MM.1S (cell line): ENCODE measurements around the gene EZH2.

Experiments used
- DNase-seq: peaks from one replicate; pipeline ENCODE4 v3.0.0-alpha.2; 2015
- H2AFZ ChIP-seq: fragments of 300-600 bp; sonication (generic); 2 replicates; pipeline ENCODE4 v1.6.0; 2016; ENCODE audit warnings: antibody characterized with exemption, low read length
- H3F3A ChIP-seq: fragments of 300-600 bp; sonication (generic); 2 replicates; pipeline ENCODE4 v1.6.1; 2016; ENCODE audit warnings: mild to moderate bottlenecking, antibody characterized with exemption, low read length, moderate library complexity, mixed read lengths; ENCODE audit not compliant: insufficient read depth
- H3K27ac ChIP-seq: fragments of 300-600 bp; sonication (generic); 2 replicates; pipeline ENCODE4 v1.5.1; 2016; ENCODE audit warnings: mild to moderate bottlenecking, low read length
- H3K27me3 ChIP-seq: fragments of 300-600 bp; sonication (generic); replicated peaks from 2 replicates; pipeline ENCODE4 v1.6.0; 2016; ENCODE audit warnings: low read length; ENCODE audit not compliant: insufficient read depth
- H3K36me3 ChIP-seq: fragments of 300-600 bp; sonication (generic); replicated peaks from 2 replicates; pipeline ENCODE4 v1.6.1; 2016; ENCODE audit warnings: mild to moderate bottlenecking, low read length, mixed read lengths; ENCODE audit not compliant: insufficient read depth
- H3K4me1 ChIP-seq: fragments of 300-600 bp; sonication (generic); 2 replicates; pipeline ENCODE4 v1.6.1; 2016; ENCODE audit warnings: low read length, mixed read lengths
- H3K4me2 ChIP-seq: fragments of 300-600 bp; sonication (generic); 2 replicates; pipeline ENCODE4 v1.6.0; 2016; ENCODE audit warnings: low read depth, low read length
- H3K4me3 ChIP-seq: fragments of 300-600 bp; sonication (generic); 2 replicates; pipeline ENCODE4 v1.5.1; 2016; ENCODE audit warnings: low read length, mixed read lengths
- H3K79me2 ChIP-seq: fragments of 300-600 bp; sonication (generic); 2 replicates; pipeline ENCODE4 v1.6.1; 2016; ENCODE audit warnings: mixed run types, low read length, mixed read lengths
- H3K9ac ChIP-seq: fragments of 300-600 bp; sonication (generic); 2 replicates; pipeline ENCODE4 v1.6.1; 2016; ENCODE audit warnings: low read length, mixed read lengths
- H3K9me2 ChIP-seq: fragments of 300-600 bp; sonication (generic); replicated peaks from 2 replicates; pipeline ENCODE4 v1.6.1; 2016; ENCODE audit warnings: mild to moderate bottlenecking, low read length, mixed read lengths; ENCODE audit not compliant: insufficient read depth
- H3K9me3 ChIP-seq: fragments of 300-600 bp; sonication (generic); replicated peaks from 2 replicates; pipeline ENCODE4 v1.6.1; 2016; ENCODE audit warnings: mild to moderate bottlenecking, low read length, mixed read lengths; ENCODE audit not compliant: insufficient read depth
- H4K20me1 ChIP-seq: fragments of 300-600 bp; sonication (generic); 2 replicates; pipeline ENCODE4 v1.6.1; 2016; ENCODE audit warnings: mild to moderate bottlenecking, low read length, moderate library complexity, mixed read lengths; ENCODE audit not compliant: insufficient read depth
- EZH2 ChIP-seq: fragments of 300-600 bp; sonication (generic); optimal IDR thresholded peaks from 2 replicates; pipeline ENCODE3; 2017; ENCODE audit warnings: low read depth, mild to moderate bottlenecking, antibody characterized with exemption, low read length, mixed read lengths
- EZH2phosphoT487 ChIP-seq: fragments of 300-600 bp; sonication (generic); IDR thresholded peaks from 2 replicates; pipeline ENCODE4 v1.6.1; 2018; ENCODE audit warnings: antibody characterized with exemption, low read length
- TF ChIP-seq, protein P1 (sequence below): fragments of 300-600 bp; sonication (generic); IDR thresholded peaks from 2 replicates; pipeline ENCODE4 v1.5.1; 2016; ENCODE audit warnings: antibody characterized with exemption, low read length, mixed read lengths

The EZH2 gene

DNA sequence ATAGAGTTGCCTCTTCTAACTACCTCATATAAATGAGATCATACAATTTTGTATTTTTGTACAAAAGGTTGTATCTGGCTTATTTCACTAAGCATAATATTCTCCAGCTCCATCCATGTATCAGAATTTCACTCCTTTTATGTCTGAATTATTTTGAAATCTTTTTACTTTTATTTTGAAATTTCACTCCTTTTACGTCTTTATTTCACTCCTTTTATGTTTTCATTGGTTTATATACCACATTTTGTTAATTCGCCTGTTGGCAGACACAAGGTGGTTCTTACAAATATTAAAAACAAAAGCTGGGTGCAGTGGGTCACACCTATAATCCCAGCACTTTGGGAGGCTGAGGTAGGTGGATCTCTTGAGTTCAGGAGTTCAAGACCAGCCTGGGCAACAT lies 5.8 kb downstream of the EZH2 start:
- H3K9ac ChIP-seq, result no peak overlapping the region
- DNase-seq, result no peak
- H3K79me2 ChIP-seq, result peaks cover 100% of the 10 kb centered on the region
- no peaks in the 10 kb centered on the region for H3K27me3 ChIP-seq
- no peaks in the 10 kb centered on the region; the same call in 1 of the 2 replicates for H3K4me1 ChIP-seq
- no peak overlapping the region for H2AFZ ChIP-seq
- no peak overlapping the region for H3K4me3 ChIP-seq
- peaks cover 5% of the 10 kb centered on the region for H3F3A ChIP-seq
- H3K9me3 ChIP-seq, result no peaks in the 10 kb centered on the region
- no peaks in the 10 kb centered on the region for H3K36me3 ChIP-seq
- TF ChIP-seq EZH2 (no peak), EZH2phosphoT487 (no peak)
- TF ChIP-seq, protein P1, sequence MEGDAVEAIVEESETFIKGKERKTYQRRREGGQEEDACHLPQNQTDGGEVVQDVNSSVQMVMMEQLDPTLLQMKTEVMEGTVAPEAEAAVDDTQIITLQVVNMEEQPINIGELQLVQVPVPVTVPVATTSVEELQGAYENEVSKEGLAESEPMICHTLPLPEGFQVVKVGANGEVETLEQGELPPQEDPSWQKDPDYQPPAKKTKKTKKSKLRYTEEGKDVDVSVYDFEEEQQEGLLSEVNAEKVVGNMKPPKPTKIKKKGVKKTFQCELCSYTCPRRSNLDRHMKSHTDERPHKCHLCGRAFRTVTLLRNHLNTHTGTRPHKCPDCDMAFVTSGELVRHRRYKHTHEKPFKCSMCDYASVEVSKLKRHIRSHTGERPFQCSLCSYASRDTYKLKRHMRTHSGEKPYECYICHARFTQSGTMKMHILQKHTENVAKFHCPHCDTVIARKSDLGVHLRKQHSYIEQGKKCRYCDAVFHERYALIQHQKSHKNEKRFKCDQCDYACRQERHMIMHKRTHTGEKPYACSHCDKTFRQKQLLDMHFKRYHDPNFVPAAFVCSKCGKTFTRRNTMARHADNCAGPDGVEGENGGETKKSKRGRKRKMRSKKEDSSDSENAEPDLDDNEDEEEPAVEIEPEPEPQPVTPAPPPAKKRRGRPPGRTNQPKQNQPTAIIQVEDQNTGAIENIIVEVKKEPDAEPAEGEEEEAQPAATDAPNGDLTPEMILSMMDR, result no peak
- no peaks in the 10 kb centered on the region for H3K9me2 ChIP-seq
- no peak overlapping the region for H3K27ac ChIP-seq
- peaks cover 66% of the 10 kb centered on the region for H4K20me1 ChIP-seq
- H3K4me2 ChIP-seq, result no peak overlapping the region

DNA sequence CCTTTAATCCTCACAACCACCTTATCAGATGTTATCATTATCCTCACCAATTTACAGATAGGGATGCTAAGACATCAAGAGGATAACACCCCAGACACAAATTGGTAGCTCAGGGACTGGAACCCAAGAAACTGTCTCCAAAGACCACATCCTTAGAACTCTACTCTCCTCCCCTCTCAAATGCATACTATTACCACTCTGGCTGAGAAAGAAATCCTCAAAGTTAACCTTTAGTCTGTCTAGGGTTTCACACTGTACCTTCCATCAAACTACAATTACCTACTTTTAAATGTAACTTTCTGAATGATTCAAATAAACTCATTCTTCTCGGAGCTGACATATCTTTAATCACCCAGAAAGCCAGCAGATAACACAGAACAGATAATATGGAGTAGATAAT lies 6.6 kb downstream of the EZH2 start:
- Histone ChIP-seq H4K20me1 (peaks cover 69% of the 10 kb centered on the region), H3K9me2 (no peaks in the 10 kb centered on the region), H3K27me3 (no peaks in the 10 kb centered on the region), H3K4me1 (no peaks in the 10 kb centered on the region; the same call in 1 of the 2 replicates), H3F3A (no peaks in the 10 kb centered on the region), H3K9ac (no peak overlapping the region), H3K79me2 (peaks cover 100% of the 10 kb centered on the region), H3K36me3 (no peaks in the 10 kb centered on the region), H3K9me3 (no peaks in the 10 kb centered on the region), H3K27ac (no peak overlapping the region), H3K4me3 (no peak overlapping the region), H3K4me2 (no peak overlapping the region), H2AFZ (no peak overlapping the region)
- no peak for DNase-seq
- TF ChIP-seq EZH2phosphoT487 (no peak), EZH2 (no peak)
- TF ChIP-seq, protein P1, result no peak

DNA sequence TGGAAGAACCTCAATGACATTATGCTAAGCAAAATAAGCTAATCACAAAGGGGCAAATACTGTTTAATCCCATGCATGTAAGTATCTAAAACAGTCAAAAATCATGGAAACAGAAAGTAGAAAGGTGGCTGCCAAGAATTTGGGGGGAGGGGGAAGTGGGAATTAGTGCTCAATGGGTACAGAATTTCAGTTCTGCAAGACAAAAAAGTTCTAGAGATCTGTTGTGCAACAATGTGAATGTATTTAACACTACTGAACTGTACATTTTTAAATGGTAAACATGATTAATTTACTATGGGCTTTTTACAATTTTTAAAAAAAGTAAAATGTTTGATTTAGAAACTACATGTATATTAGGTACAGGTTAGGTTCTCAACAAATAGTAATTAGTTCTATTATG lies 11.9 kb downstream of the EZH2 start:
- no peaks in the 10 kb centered on the region for H3K9me3 ChIP-seq
- H3K4me2 ChIP-seq, result no peak overlapping the region
- no peak overlapping the region for H3K27ac ChIP-seq
- no peaks in the 10 kb centered on the region for H3K36me3 ChIP-seq
- H3K27me3 ChIP-seq, result no peaks in the 10 kb centered on the region
- H3K9ac ChIP-seq, result no peak overlapping the region
- no peaks in the 10 kb centered on the region for H3K9me2 ChIP-seq
- peaks cover 71% of the 10 kb centered on the region for H4K20me1 ChIP-seq
- peaks cover 14% of the 10 kb centered on the region for H3F3A ChIP-seq
- TF ChIP-seq, protein P1, result no peak
- peaks cover 100% of the 10 kb centered on the region for H3K79me2 ChIP-seq
- H3K4me1 ChIP-seq, result 0 out of 2 replicates have a peak, but pooled peaks cover 14% of the 10 kb centered on the region
- no peak for DNase-seq
- H3K4me3 ChIP-seq, result no peak overlapping the region
- H2AFZ ChIP-seq, result no peak overlapping the region
